GM19372 (cell line): ENCODE data around the gene PIP5K1B.
A peak's percentile ranks its signal among the peaks of the same experiment; 100 is the strongest.
"Not testable (repeated sequence)": the region's sequence is repeated elsewhere in the genome, so short reads cannot be mapped to it uniquely, and the experiment has no call there.

Source experiments
- ATAC-seq: cut with Tn5 transposase; IDR thresholded peaks from one replicate; pipeline ENCODE4 v1.9.1; 2021; ENCODE audit warnings: mild to moderate bottlenecking, low read depth, moderate library complexity; ENCODE audit not compliant: unreplicated experiment

PIP5K1B gene, protein sequence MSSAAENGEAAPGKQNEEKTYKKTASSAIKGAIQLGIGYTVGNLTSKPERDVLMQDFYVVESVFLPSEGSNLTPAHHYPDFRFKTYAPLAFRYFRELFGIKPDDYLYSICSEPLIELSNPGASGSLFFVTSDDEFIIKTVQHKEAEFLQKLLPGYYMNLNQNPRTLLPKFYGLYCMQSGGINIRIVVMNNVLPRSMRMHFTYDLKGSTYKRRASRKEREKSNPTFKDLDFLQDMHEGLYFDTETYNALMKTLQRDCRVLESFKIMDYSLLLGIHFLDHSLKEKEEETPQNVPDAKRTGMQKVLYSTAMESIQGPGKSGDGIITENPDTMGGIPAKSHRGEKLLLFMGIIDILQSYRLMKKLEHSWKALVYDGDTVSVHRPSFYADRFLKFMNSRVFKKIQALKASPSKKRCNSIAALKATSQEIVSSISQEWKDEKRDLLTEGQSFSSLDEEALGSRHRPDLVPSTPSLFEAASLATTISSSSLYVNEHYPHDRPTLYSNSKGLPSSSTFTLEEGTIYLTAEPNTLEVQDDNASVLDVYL

DNA sequence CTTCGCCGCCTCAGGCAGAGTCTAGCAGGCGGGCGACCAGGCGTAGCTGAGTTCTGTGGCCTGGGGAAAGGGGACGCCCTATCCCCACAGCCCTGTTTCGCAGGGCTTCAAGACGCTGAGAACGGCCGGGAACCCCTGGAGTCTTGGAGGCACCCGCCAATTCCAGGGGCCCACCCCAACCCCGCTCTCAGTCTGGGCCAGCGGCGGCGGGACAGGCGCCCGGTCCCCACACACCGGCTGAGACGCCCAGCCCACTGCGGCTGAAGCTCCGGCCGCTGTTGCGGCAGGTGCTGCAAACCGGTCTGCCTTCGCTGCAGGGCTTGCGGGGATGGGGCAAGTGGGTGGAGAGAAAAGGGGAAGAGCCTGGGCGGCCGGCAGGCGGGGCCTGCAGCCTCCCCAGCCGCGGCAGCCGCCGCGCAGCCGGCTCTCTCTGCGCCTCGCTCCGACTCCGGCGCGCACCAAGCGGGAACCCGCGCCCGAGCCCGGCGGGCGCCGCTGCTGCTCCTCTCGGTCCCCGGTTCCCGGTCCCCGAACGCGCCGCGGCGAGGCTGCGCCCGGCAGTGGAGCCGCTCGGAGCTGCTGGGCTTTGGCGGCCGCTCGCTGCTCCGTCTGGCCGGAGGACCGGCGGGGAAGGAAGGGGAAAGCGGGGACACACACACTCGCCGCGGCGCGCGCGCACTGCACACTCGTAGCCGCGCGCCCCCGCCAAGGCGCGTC, at the start of gene PIP5K1B:
TSS of gene PIP5K1B (plus strand) at position 427 of the 717 bp plus-strand sequence. CDS start 117,375 bp downstream, outside the sequence.
- peak; percentile 72 for ATAC-seq

DNA sequence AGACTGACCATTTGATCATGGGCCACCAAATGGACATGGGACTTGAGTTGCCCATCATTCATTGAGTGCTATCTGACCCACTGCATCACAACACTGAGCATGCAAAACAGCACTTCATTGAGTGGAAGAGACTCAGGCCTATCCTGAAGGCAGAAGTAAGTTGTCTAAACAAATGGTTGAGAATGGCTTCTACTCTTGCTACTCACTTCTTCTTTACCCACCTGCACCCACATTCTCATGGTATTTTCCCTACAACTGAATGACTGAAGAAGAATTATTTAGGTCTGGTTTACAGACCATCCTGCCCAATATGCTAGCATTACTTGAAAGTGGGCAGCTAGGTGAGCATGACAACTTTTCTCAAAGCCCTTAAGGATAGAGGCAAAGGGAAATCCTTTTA, 41.0 kb upstream of the PIP5K1B start:
- ATAC-seq = no peak

DNA sequence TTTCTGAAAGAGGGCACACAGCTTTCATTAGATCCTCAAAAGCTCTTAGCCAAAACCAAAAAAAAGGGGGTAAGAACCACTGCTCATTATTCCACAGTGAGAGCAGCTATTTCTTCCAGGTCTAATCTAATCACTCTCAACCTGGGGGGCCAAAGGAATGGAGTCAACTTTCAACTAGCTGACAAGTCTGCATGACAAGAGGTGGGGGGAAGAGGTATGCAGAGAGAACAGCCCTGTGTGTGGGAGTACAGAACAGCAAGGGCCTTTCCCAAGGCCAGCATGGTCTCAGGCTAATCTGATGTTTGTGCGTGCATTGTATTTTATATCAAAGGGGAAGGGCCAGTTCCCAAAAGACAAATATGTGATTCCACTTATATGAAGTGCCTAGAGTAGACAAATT, 36.9 kb upstream of the PIP5K1B start:
- no peak for ATAC-seq

DNA sequence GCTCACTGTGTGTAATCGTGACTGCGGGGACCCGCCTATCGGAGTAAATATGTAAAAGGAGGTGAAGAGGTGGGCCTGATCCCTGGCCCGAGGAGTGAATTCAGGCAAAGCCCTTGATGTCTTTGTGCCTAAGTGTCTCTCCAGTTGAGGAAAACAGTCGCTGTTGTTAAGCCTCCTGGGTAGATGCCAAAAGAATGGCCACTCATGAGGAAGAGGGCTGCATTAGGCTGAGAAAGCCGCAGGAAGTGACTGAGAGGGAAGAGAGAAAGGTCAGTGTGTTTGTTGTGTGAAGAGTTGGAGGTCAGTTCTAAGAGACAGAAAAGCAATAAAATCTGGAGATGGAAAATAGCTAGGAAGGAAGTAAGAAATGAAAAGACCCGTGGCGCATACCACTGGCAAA, 35.8 kb upstream of the PIP5K1B start:
- no peak for ATAC-seq

DNA sequence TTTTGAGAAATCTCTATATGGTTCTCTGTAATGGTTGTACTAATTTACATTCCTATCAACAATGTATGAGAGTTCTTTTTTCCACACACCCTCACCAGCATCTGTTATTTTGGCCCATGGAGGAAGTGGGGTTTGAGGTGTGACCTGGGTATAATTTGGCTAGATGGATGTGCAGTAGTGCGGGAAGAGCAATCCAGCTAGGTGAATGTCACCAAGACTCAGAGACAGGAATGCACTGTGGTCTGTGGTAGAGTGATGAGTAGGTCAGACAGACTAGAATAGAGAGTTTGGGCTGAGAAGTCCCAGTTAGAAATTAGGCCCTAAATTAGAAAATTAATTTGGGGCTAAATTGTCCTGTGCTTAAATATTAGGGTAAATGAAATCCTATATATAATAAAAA, 32.8 kb upstream of the PIP5K1B start:
- no peak for ATAC-seq

DNA sequence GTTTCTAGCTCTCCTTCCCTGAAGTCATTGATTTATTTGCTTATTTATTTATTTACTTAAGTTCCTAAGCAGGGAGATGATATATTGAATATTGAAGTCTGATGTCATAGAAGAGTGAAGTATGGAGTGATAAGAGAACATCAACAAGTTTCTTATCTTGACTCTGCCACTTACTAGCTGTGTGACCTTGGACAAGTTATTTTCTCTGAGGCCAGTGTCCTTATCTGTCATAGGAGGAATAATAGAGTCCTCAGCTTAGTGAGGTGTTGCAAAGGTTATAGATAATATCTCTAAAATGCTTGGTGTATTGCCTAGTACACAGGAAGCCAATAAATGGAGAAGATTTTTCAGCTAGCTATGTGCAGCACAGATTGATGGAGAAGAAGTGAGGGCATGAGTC, 32.4 kb upstream of the PIP5K1B start:
- ATAC-seq = no peak

DNA sequence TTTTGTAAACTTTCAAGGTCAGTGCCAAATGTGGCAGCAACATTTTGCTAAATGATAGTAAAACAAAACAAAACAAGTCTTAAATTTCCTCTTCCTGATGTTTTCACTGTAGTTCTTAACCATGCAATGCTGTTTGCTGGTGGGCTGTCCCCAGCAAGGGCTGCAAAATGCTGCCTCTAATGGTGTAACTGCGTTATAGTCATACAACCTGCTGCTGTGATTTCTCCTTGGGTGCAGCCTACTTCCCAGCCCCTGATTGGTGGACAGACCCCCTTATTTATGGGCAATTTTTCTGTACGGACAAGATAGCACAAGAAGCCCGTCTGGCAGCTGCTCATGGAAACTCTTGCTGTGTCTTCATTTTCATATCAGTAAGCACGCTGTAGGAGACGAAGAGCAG, 26.6 kb upstream of the PIP5K1B start:
- no peak for ATAC-seq

DNA sequence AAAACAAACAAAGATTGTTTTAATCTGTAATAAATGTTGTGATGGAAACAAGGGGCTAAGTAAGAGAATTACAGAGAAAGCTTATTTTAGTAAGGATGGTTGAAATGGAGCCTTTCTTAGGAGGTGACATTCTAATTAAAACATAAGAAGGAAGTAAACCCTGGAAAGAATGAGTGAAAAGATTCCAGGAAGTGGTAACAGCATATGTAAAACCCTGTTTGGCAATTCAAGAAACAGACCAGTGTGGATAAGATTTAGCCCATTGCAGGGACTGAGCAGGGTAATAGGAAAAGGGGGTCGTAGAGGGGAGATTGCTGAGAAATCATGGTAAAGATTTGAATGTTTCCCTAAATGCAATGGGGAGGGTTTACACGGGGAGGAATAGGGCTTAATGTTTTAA, 21.6 kb upstream of the PIP5K1B start:
- ATAC-seq = no peak

DNA sequence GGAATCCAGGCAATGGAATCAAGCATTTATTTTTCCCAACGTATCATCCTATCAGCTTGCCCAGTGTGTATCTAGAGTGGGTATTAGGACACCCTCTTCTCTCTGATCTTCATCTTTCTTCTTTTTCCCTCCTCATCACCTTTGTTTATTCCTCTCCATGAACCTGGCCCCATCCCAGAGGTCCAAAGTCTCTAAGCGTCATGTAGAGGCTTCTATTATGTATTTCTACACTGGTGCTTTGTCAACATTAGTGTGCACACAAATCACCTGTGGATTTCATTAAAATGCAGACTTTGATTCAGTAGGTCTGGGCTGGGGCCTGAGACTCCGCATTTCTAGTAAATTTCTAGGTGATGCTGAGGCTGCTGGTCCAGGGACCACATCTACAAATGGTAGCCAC, 19.8 kb upstream of the PIP5K1B start:
- no peak for ATAC-seq

DNA sequence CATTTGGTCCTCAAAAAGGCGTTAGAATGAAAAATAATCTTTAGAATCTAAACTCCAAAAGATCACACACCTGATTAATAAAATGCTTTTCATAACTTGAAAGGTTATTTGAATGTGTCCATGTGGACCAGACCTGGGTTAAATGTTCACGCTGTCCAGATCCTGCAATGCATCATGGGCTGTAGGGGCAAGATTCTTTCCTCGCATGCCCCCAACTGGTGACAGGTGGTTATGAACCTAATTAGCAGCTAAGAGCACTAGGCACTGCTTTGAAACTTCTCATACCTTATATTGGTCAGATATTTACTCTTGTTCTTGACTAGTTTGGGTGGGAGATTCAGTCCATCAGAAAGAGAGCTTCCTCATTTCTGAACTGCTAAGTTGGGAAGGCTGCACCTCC, 19.3 kb upstream of the PIP5K1B start:
- peak; percentile 84 for ATAC-seq

DNA sequence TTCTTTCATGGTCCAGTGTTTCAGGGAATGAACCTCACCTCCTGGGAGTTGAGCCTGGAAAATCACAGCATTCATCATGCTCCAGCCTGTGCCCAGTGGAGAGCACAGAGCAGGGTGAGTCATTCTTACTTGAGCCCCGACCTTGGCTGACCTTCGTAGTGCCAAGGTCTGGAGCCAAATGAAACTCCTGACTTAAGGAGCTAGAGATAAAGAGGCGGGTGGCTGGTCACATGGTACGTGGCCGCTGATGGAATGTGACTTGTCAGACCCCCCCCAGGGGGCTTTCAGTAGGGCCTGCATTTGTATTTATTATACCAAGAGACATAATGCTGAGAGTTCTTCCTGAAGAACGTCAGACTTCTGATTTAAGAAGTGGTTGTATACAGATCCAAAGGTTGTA, 15.0 kb upstream of the PIP5K1B start:
- ATAC-seq = no peak

DNA sequence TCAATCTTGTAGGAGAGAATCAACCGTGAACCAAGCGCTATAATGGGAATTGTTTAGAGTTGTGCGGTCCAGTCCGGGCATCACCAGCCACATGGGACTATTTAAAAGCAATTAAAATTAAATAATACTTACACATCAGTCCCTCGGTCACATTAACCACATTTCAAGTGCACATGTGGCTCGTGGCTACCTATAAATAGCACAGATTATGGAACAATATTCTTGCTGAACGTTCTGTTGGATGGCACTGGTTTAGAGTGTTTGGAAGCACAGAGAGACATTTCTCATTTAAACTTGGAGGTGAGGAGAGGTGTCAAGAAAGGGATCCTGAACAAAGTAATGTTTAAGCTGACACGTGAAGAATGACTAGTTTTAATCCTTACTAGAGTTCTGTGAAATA, 12.5 kb upstream of the PIP5K1B start:
- ATAC-seq = no peak

DNA sequence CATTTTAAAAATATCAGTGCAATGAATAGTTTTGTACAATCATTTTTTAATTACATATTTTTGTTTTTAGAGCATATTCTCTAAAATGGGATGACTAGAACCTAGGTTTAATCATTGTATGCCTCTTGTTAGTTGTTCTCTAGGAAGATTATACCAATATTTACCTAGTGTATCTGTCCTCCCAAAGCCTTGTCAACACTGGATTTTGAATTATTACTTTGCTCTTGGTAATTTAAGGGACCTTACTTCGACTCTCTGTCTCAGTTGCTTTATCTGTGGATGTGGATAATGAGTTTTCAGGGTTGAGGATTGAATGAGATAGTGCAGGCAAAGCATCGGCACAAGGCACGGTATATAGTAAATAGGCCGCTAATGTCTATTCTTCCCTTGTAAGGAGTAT, 10.9 kb upstream of the PIP5K1B start:
- ATAC-seq = no peak

DNA sequence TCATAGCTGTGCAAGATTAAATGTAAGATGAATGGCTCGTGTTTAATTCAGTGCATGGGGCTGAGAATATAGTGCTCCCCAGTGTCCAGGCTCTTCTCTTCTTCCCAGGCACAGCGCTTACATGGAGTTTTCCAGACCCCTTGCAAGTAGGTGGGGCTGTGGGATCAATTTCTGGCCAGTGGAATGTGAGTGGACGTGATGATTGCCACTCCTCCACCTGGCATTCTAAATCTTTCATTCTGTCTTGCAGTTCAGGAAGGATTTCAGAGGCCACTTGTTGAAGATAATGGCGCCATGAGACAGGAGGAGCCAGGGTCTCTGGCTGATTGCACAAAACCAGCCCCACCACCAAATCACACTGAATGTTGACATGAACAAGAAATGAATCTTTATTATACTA, 7.2 kb upstream of the PIP5K1B start:
- no peak for ATAC-seq

DNA sequence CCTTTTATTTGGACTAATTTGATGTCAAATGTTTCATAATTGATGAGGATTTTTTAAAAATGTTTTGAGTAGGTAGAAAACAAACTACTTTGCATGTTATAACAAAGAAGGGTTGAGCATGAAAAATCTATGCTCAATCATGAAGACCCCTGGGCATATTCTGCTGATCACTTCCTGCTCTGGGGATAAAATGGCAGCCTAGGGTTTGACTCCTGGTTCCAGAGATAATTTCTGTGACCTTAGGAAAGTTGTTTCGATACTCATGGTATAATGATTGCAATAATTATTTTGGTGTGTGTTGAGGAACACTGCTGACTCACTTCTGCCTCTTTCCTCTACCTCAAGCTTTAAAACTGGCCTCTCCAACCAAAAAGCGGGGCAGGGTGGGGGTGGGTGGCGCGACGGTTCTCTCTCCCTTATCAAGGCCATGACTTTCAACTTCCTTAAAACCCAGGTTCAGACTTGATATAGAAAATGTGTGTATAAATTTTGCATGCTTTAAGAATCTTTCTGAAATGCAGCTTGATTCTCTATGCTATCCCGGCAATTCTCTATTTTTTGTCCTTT, 6.0 kb upstream of the PIP5K1B start:
- ATAC-seq = no peak

DNA sequence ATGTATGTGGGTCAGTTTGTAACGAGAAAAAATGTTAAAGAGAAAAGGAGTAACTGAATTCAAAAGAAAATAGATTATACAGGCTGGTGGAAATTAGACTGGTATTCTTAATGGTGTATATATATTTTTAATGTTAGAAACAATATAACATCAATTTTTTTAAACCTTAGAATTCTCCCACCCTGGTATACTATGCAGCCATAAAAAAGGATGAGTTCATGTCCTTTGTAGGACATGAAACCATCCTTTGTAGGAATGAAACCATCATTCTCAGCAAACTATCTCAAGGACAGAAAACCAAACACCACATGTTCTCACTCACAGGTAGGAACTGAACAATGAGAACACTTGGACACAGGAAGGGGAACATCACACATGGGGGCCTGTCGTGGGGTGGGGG, 5.4 kb upstream of the PIP5K1B start:
- ATAC-seq = not testable (repeated sequence)

DNA sequence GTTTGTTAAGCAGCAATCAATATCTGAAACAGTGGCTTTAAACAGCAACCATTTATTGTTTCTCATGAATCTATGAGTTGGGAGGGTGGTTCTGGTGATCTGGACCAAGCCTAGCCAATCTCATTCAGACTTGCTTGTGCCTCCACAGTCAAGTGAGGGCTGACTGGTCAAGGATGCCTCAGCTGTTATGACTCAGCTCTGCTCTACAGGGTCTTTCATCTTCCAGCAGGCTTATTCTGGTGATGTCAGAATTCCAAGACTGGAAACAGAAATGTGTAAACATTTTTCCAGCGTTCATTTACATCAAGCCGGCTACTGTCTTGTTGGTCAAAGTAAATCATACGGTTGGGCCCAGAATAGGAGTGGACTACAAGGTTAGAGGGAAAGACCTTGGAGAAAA, 2.5 kb upstream of the PIP5K1B start:
- ATAC-seq = no peak

DNA sequence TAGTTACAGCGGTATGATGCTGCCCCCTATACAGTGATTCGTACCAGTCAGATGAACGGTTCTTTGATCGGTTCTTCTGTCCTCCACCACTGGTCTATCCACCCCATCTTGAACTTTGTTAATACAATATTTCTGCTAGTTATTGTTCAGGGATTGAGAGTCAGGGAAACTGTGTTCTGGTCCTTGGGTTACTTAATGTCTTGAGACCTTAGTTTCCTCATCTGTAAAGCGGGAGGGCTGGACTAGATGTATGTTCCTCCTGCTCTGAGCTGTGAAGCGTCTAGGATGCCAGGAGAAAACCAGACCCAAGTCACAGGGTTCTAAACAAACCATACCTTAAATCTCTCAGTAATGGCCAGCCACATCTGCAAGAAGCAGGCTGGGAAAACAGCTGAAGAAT, 1.4 kb upstream of the PIP5K1B start:
- ATAC-seq = no peak

DNA sequence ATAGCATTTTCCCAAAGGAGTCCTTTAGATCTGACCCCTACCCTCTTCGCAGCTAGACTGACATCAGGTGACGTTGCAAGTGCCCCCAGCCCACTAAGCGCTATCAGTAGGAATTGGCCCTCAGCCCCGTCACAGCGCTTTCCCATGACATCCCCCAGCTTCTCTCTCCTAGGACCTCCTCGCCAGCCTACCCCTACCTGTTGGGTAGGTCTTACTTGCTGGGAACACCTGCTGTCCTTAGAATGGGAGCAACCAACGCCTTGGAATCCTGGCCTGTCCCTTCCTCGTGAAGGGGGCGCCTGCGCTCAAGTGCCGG, 584 bp upstream of the PIP5K1B start:
- no peak for ATAC-seq

DNA sequence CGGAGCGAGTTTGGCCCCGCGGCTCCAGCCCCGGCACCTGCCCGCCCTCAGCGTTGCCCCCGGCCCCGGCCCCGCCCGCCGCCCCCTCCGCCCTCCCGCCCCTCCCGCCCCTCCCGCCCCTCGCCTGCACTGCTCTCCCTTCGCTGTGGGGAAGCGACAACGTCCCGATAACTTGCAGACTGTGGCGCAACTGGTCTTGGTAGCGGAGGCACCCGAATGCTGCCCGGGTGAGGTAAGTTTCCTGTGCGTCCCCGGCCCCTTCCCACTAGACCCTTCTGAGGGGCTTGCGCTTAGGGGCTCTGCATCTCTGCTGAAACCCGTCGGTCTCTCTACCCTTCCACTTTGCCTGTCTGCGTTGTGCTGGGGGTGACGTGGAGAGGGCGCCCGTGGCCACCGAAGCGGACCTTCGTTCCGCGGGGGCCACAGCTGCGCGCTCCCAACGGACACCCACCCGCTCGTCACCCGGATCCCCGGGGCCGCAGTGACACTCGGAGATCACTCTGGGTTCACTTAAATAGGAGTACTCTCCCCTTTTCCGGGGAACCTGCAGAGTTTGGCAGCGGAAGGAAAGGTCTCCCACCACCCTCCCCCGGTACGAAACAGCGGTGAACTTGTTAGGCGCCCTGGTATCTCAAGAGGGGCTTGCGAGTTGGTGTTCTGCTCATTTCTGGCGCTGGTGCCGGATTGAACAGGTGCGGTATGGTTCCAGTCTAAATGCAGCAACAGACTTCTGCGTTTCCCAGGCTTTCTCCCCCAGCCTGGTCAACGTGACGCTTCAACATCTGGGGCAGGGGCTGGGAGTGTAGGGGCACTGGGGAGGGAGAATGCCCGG, 707 bp downstream of the PIP5K1B start:
- no peak for ATAC-seq
